K562 (cell line): ENCODE measurements around the gene UVRAG. TPM values are rescaled to one million over a fixed set of nuclear protein-coding genes. Genes with fewer than 3 reads are reported as not detected.
A peak's percentile ranks its signal among the peaks of the same experiment; 100 is the strongest.

Experiments
- ATAC-seq: fragments of 200-7000 bp; cut with Tn5 transposase; 3 replicates; pipeline ENCODE4 v1.9.1; 2020; ENCODE audit warnings: moderate library complexity
- BruUV-seq: library from RNA; stranded (reverse); fragments of 400-500 nt; replicated peaks from 2 replicates; lab custom pipeline; 2021; lab: Mats Ljungman, UMichigan
- CTCF ChIA-PET: fragments of 300-600 bp; formaldehyde crosslinking; extraction: SDS; loops from one replicate; lab custom pipeline; 2021; ENCODE audit warnings: low intra/inter-chr PET ratio; lab: Yijun Ruan, JAX
- POLR2A ChIA-PET: fragments of 300-600, 350-650 bp; sonication (Branson Sonifier 250); formaldehyde crosslinking; extraction: SDS; loops from one replicate; lab custom pipeline; 2021; ENCODE audit warnings: antibody characterized with exemption, inconsistent platforms; lab: Yijun Ruan, JAX
- DNase-seq, 4 experiments: peaks; one replicate each; pipeline versions ENCODE4 v3.0.0 to v3.0.0-alpha.2; 2011 to 2018; ENCODE audit warnings: low spot score in 3 of 4, mixed read lengths in 3 of 4; ENCODE audit errors: extremely low read depth in 1 of 4
- FAIRE-seq: peaks from 2 replicates; lab custom pipeline; 2011; peaks lifted over from hg19 to GRCh38; lab: Jason Lieb, UNC
- H2AFZ ChIP-seq: 2 replicates; pipeline ENCODE4 v1.6.0; 2011; ENCODE audit warnings: low read depth, low read length, control low read depth, inconsistent platforms
- H3K27ac ChIP-seq: fragments of 200-600 bp; 3 replicates; pipeline ENCODE4 v1.8.0; 2011; ENCODE audit warnings: low read depth, mild to moderate bottlenecking, control low read depth, inconsistent platforms, low read length, moderate library complexity, mixed read lengths; ENCODE audit errors: extremely low read depth
- H3K27me3 ChIP-seq, 2 experiments: fragments of 300-600 bp in 1 of 2; 2 replicates in 1 of 2; 3 replicates in 1 of 2; pipeline versions ENCODE4 v1.6.0 to v1.8.0; 2011; ENCODE audit warnings: inconsistent platforms in 2 of 2, low read length in 2 of 2, mild to moderate bottlenecking in 1 of 2, mixed read lengths in 1 of 2, moderate library complexity in 1 of 2; ENCODE audit not compliant: control insufficient read depth in 2 of 2, insufficient read depth in 2 of 2
- H3K36me3 ChIP-seq: fragments of 300-600 bp; 3 replicates; pipeline ENCODE4 v1.8.0; 2011; ENCODE audit warnings: mild to moderate bottlenecking, low read length, inconsistent platforms; ENCODE audit not compliant: control insufficient read depth, insufficient read depth
- H3K4me1 ChIP-seq, 2 experiments: fragments of 200-600 bp in 1 of 2; replicated peaks in 1 of 2; 2 replicates in 1 of 2; 3 replicates in 1 of 2; pipeline versions ENCODE4 v1.5.1 to v1.8.0; 2011; ENCODE audit warnings: inconsistent platforms in 2 of 2, low read length in 2 of 2, mild to moderate bottlenecking in 1 of 2, mixed read lengths in 1 of 2, moderate library complexity in 1 of 2; ENCODE audit not compliant: control insufficient read depth in 2 of 2, insufficient read depth in 2 of 2
- H3K4me2 ChIP-seq: 2 replicates; pipeline ENCODE4 v1.6.1; 2011; ENCODE audit warnings: low read length, control low read depth, inconsistent platforms, mixed read lengths; ENCODE audit not compliant: insufficient read depth
- H3K4me3 ChIP-seq: fragments of 200-600 bp; sonication (generic), shearing (Covaris generic); 2 replicates; pipeline ENCODE4 v1.5.1; 2016; ENCODE audit warnings: control low read depth, inconsistent platforms
- H3K79me2 ChIP-seq: fragments of 200-600 bp; 3 replicates; pipeline ENCODE4 v1.8.0; 2011; ENCODE audit warnings: low read length, inconsistent platforms; ENCODE audit not compliant: control insufficient read depth, insufficient read depth
- H3K9ac ChIP-seq, 2 experiments: 2 replicates each; pipeline versions ENCODE4 v1.6.0 to v1.6.1; 2011; ENCODE audit warnings: low read depth in 2 of 2, low read length in 2 of 2, control low read depth in 1 of 2, inconsistent platforms in 1 of 2, mild to moderate bottlenecking in 1 of 2, mixed read lengths in 1 of 2; ENCODE audit not compliant: insufficient read depth in 1 of 2
- H3K9me1 ChIP-seq: one replicate; pipeline ENCODE4 v1.6.0; 2011; ENCODE audit warnings: inconsistent platforms, mild to moderate bottlenecking, low read length, moderate library complexity; ENCODE audit not compliant: control insufficient read depth, insufficient read depth
- H3K9me3 ChIP-seq: replicated peaks from 2 replicates; pipeline ENCODE4 v1.5.1; 2011; ENCODE audit warnings: low read depth, low read length, inconsistent platforms; ENCODE audit not compliant: control insufficient read depth, insufficient read depth
- H4K20me1 ChIP-seq: replicated peaks from 2 replicates; pipeline ENCODE4 v1.6.1; 2011; ENCODE audit warnings: low read length, inconsistent platforms, mixed read lengths; ENCODE audit not compliant: control insufficient read depth, insufficient read depth
- DMBX1 ChIP-seq: fragments of 250-450 bp; sonication (Bioruptor Pico); IDR thresholded peaks from 2 replicates; pipeline ENCODE4 v1.8.0; 2022; ENCODE audit warnings: inconsistent platforms, mild to moderate bottlenecking, moderate library complexity, borderline replicate concordance
- EHMT2 ChIP-seq: fragments of 450-650 bp; IDR thresholded peaks from 2 replicates; pipeline ENCODE4 v1.6.1; 2018; ENCODE audit warnings: antibody characterized with exemption
- FUS ChIP-seq: fragments of 200-400 bp; formaldehyde crosslinking; optimal IDR thresholded peaks from 2 replicates; pipeline ENCODE3; 2017; ENCODE audit warnings: low read depth, low read length
- PURB ChIP-seq: sonication (generic); formaldehyde crosslinking; IDR thresholded peaks from 2 replicates; pipeline ENCODE4 v1.9.0; 2021; ENCODE audit warnings: low read depth, mild to moderate bottlenecking, missing genetic modification reagents
- RAD51 ChIP-seq: fragments of 450-650 bp; IDR thresholded peaks from 2 replicates; pipeline ENCODE4 v1.7.1; 2016; ENCODE audit warnings: low read depth, mild to moderate bottlenecking, borderline replicate concordance
- RCOR1 ChIP-seq, 2 experiments: IDR thresholded peaks; 2 replicates each; pipeline ENCODE4 v1.6.1; 2012; ENCODE audit warnings: low read depth in 2 of 2, low read length in 2 of 2, borderline replicate concordance in 1 of 2, improper control_type of control experiment in 1 of 2
- RERE ChIP-seq: sonication (generic); formaldehyde crosslinking; IDR thresholded peaks from 2 replicates; pipeline ENCODE4 v1.8.0; 2023; ENCODE audit warnings: missing genetic modification reagents, mild to moderate bottlenecking, borderline replicate concordance
- SRSF7 ChIP-seq: fragments of 200-400 bp; formaldehyde crosslinking; optimal IDR thresholded peaks from 2 replicates; pipeline ENCODE3; 2017; ENCODE audit warnings: mild to moderate bottlenecking, low read depth, low read length
- TFAM ChIP-seq: fragments of 250-450 bp; sonication (Bioruptor Pico); conservative IDR thresholded peaks from 2 replicates; pipeline ENCODE4 v1.5.0; 2021; ENCODE audit warnings: mild to moderate bottlenecking, moderate library complexity
- ZNF121 ChIP-seq: sonication (generic); formaldehyde crosslinking; conservative IDR thresholded peaks from 2 replicates; pipeline ENCODE4 v1.8.0; 2022; ENCODE audit warnings: missing genetic modification reagents
- WGBS: fragments of 100-300 bp; shearing (Covaris generic); methylation state at CpG from one replicate; pipeline ENCODE4 v1.1.6; 2016; ENCODE audit warnings: low coverage, mixed read lengths; ENCODE audit not compliant: insufficient coverage; ENCODE audit errors: missing lambda C conversion rate; 5-methylcytosine and 5-hydroxymethylcytosine counted together
- in situ Hi-C: fragments of 300-500 bp; cut with MboI; formaldehyde crosslinking; loops from 4 replicates; pipeline ENCODE4 v1.15.0; 2018; ENCODE audit warnings: inconsistent platforms, mixed read lengths
- intact Hi-C: fragments of 100-400 bp; cut with micrococcal nuclease; formaldehyde crosslinking; loops from 2 replicates; pipeline ENCODE4 v1.14.2; 2022
- polyA plus RNA-seq, 8 experiments: library from polyadenylated mRNA; depleted of rRNA in 4 of 8; stranded (reverse) in 5 of 8; unstranded in 3 of 8; fragments of >200 nt; fragmentation: Nextera tagmentation in 2 of 8; fragmentation: Illumina TruSeq in 1 of 8; extraction: Ambion mirVana in 2 of 8; extraction: Trizol in 1 of 8; gene quantifications; 2 replicates each; pipeline versions ENCODE4 v1.2.1 to v1.2.3, GENCODE V29; 2011 to 2014; ENCODE audit warnings: inconsistent platforms in 1 of 8, missing spikeins in 1 of 8
- total RNA-seq, 7 experiments: library from RNA; depleted of rRNA in 6 of 7; stranded (reverse); fragments of >200 nt in 6 of 7; fragmentation: Illumina TruSeq in 2 of 7; extraction: Trizol in 2 of 7; gene quantifications; 2 replicates each; pipeline versions ENCODE4 v1.2.1 to v1.2.3, GENCODE V29; 2011 to 2021; ENCODE audit warnings: low replicate concordance in 1 of 7

The UVRAG gene
- total and polyA plus RNA-seq, 9 of the 15 experiments (the other 6 are each of a cell fraction or from before 2014, with no cell fraction given) = 3.1 to 17.8 (median 12.4) TPM

- POLR2A ChIA-PET = no interaction called here
- no peak for FAIRE-seq
- Histone ChIP-seq H3K9me1 (no peaks in the 10 kb centered on the region), H3K4me3 (no peak overlapping the region), H3K4me2 (no peak overlapping the region), H3K27me3 (no peaks in the 10 kb centered on the region), H2AFZ (no peak overlapping the region), H4K20me1 (no peaks in the 10 kb centered on the region), H3K79me2 (peaks cover 11% of the 10 kb centered on the region; the same call in 1 of the 3 replicates), H3K27ac (no peak overlapping the region), H3K36me3 (peaks cover 4% of the 10 kb centered on the region), H3K9ac (no peak overlapping the region), H3K4me1 (no peaks in the 10 kb centered on the region), H3K9me3 (no peaks in the 10 kb centered on the region)
- ATAC-seq = no peak
- no peak for DNase-seq
- in situ Hi-C loops (no loop called here), intact Hi-C loops (no loop called here)
- CTCF ChIA-PET = interaction anchor here (0.7 kb wide), 1 partner anchor 132 kb away, joined by 4 read pairs; no protein-coding TSS in a partner anchor
- 60% methylated on average over 2 of the region's 3 CpGs for WGBS
- TF ChIP-seq ZNF121 (CRISPR knock-in tag) (peak; percentile 59; the same call in 1 of the 2 replicates), DMBX1 (no peak)
- BruUV-seq = no TSS peak
Measured at GRCh38 chr11:75834728-75835127, 19.7 kb downstream of the UVRAG start.

GRCh38 chr11:75836417-75836816 lies 21.4 kb downstream of the UVRAG start:
- Histone ChIP-seq H3K27me3 (no peaks in the 10 kb centered on the region), H4K20me1 (no peaks in the 10 kb centered on the region), H2AFZ (no peak overlapping the region), H3K79me2 (peaks cover 15% of the 10 kb centered on the region; the same call in 2 of the 3 replicates), H3K4me2 (no peak overlapping the region), H3K4me3 (no peak overlapping the region), H3K27ac (no peak overlapping the region), H3K9me3 (no peaks in the 10 kb centered on the region), H3K9me1 (no peaks in the 10 kb centered on the region), H3K4me1 (peaks cover 0 to 5% of the 10 kb centered on the region in 2 experiments; a peak in 1 of 5 replicates), H3K9ac (no peak overlapping the region), H3K36me3 (no peaks in the 10 kb centered on the region; the same call in 1 of the 3 replicates)
- CTCF ChIA-PET = no interaction called here
- in situ Hi-C loops = no loop called here
- no peak for DNase-seq
- no peak for FAIRE-seq
- no peak for ATAC-seq
- 82% methylated on average over 3 of the region's 3 CpGs for WGBS
- POLR2A ChIA-PET = interaction anchor here (1.0 kb wide), 1 partner anchor 17 kb away, joined by 3 read pairs; no protein-coding TSS in a partner anchor
- BruUV-seq = no TSS peak
- intact Hi-C loops = no loop called here
- TF ChIP-seq TFAM (CRISPR knock-in tag) (no peak), RERE (CRISPR knock-in tag) (no peak), RCOR1 (IDR thresholded peaks at IDR 0.05; ENCODE audit: borderline replicate concordance in 1 of 2, low read depth in 2 of 2, low read length in 2 of 2) (no peak), SRSF7 (no peak), EHMT2 (no peak), PURB (CRISPR knock-in tag) (no peak), RAD51 (no peak), FUS (no peak)
